HepG2 (cell line): ENCODE data around the gene FAM234A. TPM values are rescaled to one million over a fixed set of nuclear protein-coding genes. Genes with fewer than 3 reads are reported as not detected.

Experiments
- ATAC-seq: fragments of 200-7000 bp; cut with Tn5 transposase; 3 replicates; pipeline ENCODE4 v1.9.1; 2020; ENCODE audit warnings: mild to moderate bottlenecking, moderate library complexity
- BruUV-seq: library from RNA; stranded (reverse); fragments of 400-500 nt; replicated peaks from 2 replicates; lab custom pipeline; 2021; lab: Mats Ljungman, UMichigan
- CTCF ChIA-PET: fragments of 300-600 bp; formaldehyde crosslinking; extraction: SDS; loops from one replicate; lab custom pipeline; 2021; ENCODE audit warnings: low total read pairs, inconsistent platforms, low intra/inter-chr PET ratio; lab: Yijun Ruan, JAX
- POLR2A ChIA-PET: fragments of 350-600 bp; sonication (Branson Sonifier 250); formaldehyde crosslinking; loops from one replicate; lab custom pipeline; 2020; ENCODE audit warnings: antibody characterized with exemption, inconsistent platforms; lab: Yijun Ruan, JAX
- DNase-seq: peaks from one replicate; pipeline ENCODE4 v3.0.0-alpha.2; 2015; ENCODE audit warnings: low spot score
- FAIRE-seq: peaks from 3 replicates; lab custom pipeline; 2011; peaks lifted over from hg19 to GRCh38; lab: Jason Lieb, UNC
- H2AFZ ChIP-seq: one replicate; pipeline ENCODE4 v1.6.1; 2011; ENCODE audit warnings: low read length, inconsistent platforms
- H3K27ac ChIP-seq: fragments of 300-600 bp; 3 replicates; pipeline ENCODE4 v1.8.0; 2011; ENCODE audit warnings: mixed run types, mild to moderate bottlenecking, mixed read lengths, low read length, inconsistent platforms; ENCODE audit not compliant: insufficient read depth; ENCODE audit errors: extremely low read length
- H3K27me3 ChIP-seq, 2 experiments: fragments of 200-600 bp in 1 of 2; 2 replicates in 1 of 2; 3 replicates in 1 of 2; pipeline versions ENCODE4 v1.6.0 to v1.8.0; 2011; ENCODE audit warnings: low read length in 2 of 2, mild to moderate bottlenecking in 2 of 2, moderate library complexity in 2 of 2, inconsistent platforms in 1 of 2; ENCODE audit not compliant: insufficient read depth in 2 of 2, control insufficient read depth in 1 of 2
- H3K36me3 ChIP-seq, 2 experiments: fragments of 200-600 bp in 1 of 2; replicated peaks in 1 of 2; 2 replicates in 1 of 2; 3 replicates in 1 of 2; pipeline versions ENCODE4 v1.5.1 to v1.8.0; 2011; ENCODE audit warnings: low read length in 2 of 2, inconsistent platforms in 1 of 2; ENCODE audit not compliant: insufficient read depth in 2 of 2, control insufficient read depth in 1 of 2
- H3K4me1 ChIP-seq: 2 replicates; pipeline ENCODE4 v1.5.1; 2012; ENCODE audit warnings: low read length, inconsistent platforms; ENCODE audit not compliant: insufficient read depth
- H3K4me2 ChIP-seq: 2 replicates; pipeline ENCODE4 v1.6.0; 2011; ENCODE audit warnings: low read depth, low read length, inconsistent platforms
- H3K4me3 ChIP-seq, 3 experiments: fragments of 200-600 bp in 1 of 3; sonication (generic), shearing (Covaris generic) in 1 of 3; replicated peaks in 1 of 3; 2 replicates each; pipeline ENCODE4 v1.5.1; 2011 to 2016; ENCODE audit warnings: low read length in 3 of 3, inconsistent platforms in 2 of 3, low read depth in 2 of 3, mild to moderate bottlenecking in 2 of 3, control low read depth in 1 of 3, mixed read lengths in 1 of 3; ENCODE audit not compliant: insufficient read depth in 1 of 3
- H3K79me2 ChIP-seq: one replicate; pipeline ENCODE4 v1.6.1; 2011; ENCODE audit warnings: low read length, inconsistent platforms; ENCODE audit not compliant: insufficient read depth
- H3K9ac ChIP-seq: 2 replicates; pipeline ENCODE4 v1.6.0; 2011; ENCODE audit warnings: mild to moderate bottlenecking, low read depth, low read length, inconsistent platforms; ENCODE audit not compliant: insufficient read depth
- H3K9me3 ChIP-seq: 2 replicates; pipeline ENCODE4 v1.5.1; 2012; ENCODE audit warnings: mild to moderate bottlenecking, low read length
- H4K20me1 ChIP-seq: 2 replicates; pipeline ENCODE4 v1.6.0; 2011; ENCODE audit warnings: inconsistent platforms, mild to moderate bottlenecking, low read length, moderate library complexity; ENCODE audit not compliant: insufficient read depth
- AGO2 ChIP-seq: fragments of 200-400 bp; formaldehyde crosslinking; optimal IDR thresholded peaks from 2 replicates; pipeline ENCODE3; 2017; ENCODE audit warnings: mild to moderate bottlenecking, low read depth, low read length, moderate library complexity
- HCFC1 ChIP-seq: fragments of 150-350 bp; IDR thresholded peaks from 2 replicates; pipeline ENCODE4 v1.6.1; 2014; ENCODE audit warnings: low read depth, low read length
- HOMEZ ChIP-seq: IDR thresholded peaks from 2 replicates; pipeline ENCODE4 v1.6.1; 2016; ENCODE audit warnings: low read depth
- KMT2A ChIP-seq: sonication (generic); formaldehyde crosslinking; IDR thresholded peaks from 2 replicates; pipeline ENCODE4 v1.4.0; 2020; ENCODE audit warnings: missing genetic modification reagents
- MTA1 ChIP-seq: sonication (generic); formaldehyde crosslinking; IDR thresholded peaks from 2 replicates; pipeline ENCODE4 v1.4.0; 2020; ENCODE audit warnings: missing genetic modification reagents, mild to moderate bottlenecking, borderline replicate concordance
- MYC ChIP-seq: sonication (generic); formaldehyde crosslinking; IDR thresholded peaks from 2 replicates; pipeline ENCODE4 v1.9.0; 2021; ENCODE audit warnings: missing genetic modification reagents, borderline replicate concordance
- PAXIP1 ChIP-seq: sonication (generic); formaldehyde crosslinking; conservative IDR thresholded peaks from 2 replicates; pipeline ENCODE4 v1.4.0; 2020; ENCODE audit warnings: mild to moderate bottlenecking, missing genetic modification reagents, moderate library complexity
- RBM22 ChIP-seq: fragments of 200-400 bp; formaldehyde crosslinking; optimal IDR thresholded peaks from 2 replicates; pipeline ENCODE3; 2017; ENCODE audit warnings: mild to moderate bottlenecking, low read length, moderate library complexity
- SPEN ChIP-seq: sonication (generic); formaldehyde crosslinking; IDR thresholded peaks from 2 replicates; pipeline ENCODE4 v1.5.1; 2020; ENCODE audit warnings: low read depth, mild to moderate bottlenecking, missing genetic modification reagents
- YY1 ChIP-seq: IDR thresholded peaks from 2 replicates; pipeline ENCODE4 v1.6.1; 2011; ENCODE audit warnings: low read length, low read depth, moderate library complexity, mild to moderate bottlenecking; ENCODE audit not compliant: insufficient read depth, insufficient replicate concordance
- ZNF138 ChIP-seq: sonication (generic); formaldehyde crosslinking; IDR thresholded peaks from 2 replicates; pipeline ENCODE4 v1.5.0; 2020; ENCODE audit warnings: mild to moderate bottlenecking, low read depth, missing genetic modification reagents
- ZNF235 ChIP-seq: sonication (generic); formaldehyde crosslinking; IDR thresholded peaks from 2 replicates; pipeline ENCODE4 v1.8.1; 2023; ENCODE audit warnings: mild to moderate bottlenecking, missing genetic modification reagents, borderline replicate concordance
- ZNF510 ChIP-seq: sonication (generic); formaldehyde crosslinking; IDR thresholded peaks from 2 replicates; pipeline ENCODE4 v1.4.0; 2020; ENCODE audit warnings: low read depth, mild to moderate bottlenecking, missing genetic modification reagents
- ZSCAN30 ChIP-seq: sonication (generic); formaldehyde crosslinking; IDR thresholded peaks from 2 replicates; pipeline ENCODE4 v1.5.0; 2020; ENCODE audit warnings: mild to moderate bottlenecking, missing genetic modification reagents
- WGBS: methylation state at CpG from one replicate; pipeline ENCODE4 v1.1.6; 2017; ENCODE audit warnings: low lambda C conversion rate; 5-methylcytosine and 5-hydroxymethylcytosine counted together
- in situ Hi-C: cut with HindIII; loops from 2 replicates; pipeline ENCODE4 v1.10.0; 2017; ENCODE audit warnings: low pct_unique_long_range_greater_than_20kb; ENCODE audit not compliant: extremely low pct_ligation_motif_present
- intact Hi-C: fragments of 100-400 bp; cut with micrococcal nuclease; formaldehyde crosslinking; loops from one replicate; pipeline ENCODE4 v1.10.0; 2022; ENCODE audit not compliant: unreplicated experiment
- polyA plus RNA-seq, 8 experiments: library from polyadenylated mRNA; depleted of rRNA in 3 of 8; stranded (reverse) in 7 of 8; unstranded in 1 of 8; fragments of >200 nt; fragmentation: Illumina TruSeq in 4 of 8; extraction: Trizol in 4 of 8; gene quantifications; 2 replicates each; pipeline versions ENCODE4 v1.2.1 to v1.2.3, GENCODE V29; 2011 to 2016; ENCODE audit warnings: low read depth in 4 of 8, missing spikeins in 1 of 8, mixed read lengths in 1 of 8; ENCODE audit not compliant: insufficient read depth in 1 of 8
- total RNA-seq, 5 experiments: library from RNA; depleted of rRNA; stranded (reverse); fragments of >200 nt; fragmentation: Illumina TruSeq; extraction: Trizol; gene quantifications; 2 replicates each; pipeline ENCODE4 v1.2.3, GENCODE V29; 2016; ENCODE audit warnings: low read depth in 1 of 5

Gene FAM234A
- total and polyA plus RNA-seq, 2 of the 13 experiments (the other 11 are each of a cell fraction or from before 2014, with no cell fraction given): 29.2 to 34.4 TPM

GRCh38 chr16:286491-287297 lies 52.1 kb downstream of the FAM234A start:
- no peaks in the 10 kb centered on the region for H4K20me1 ChIP-seq
- TF ChIP-seq ZNF235: no peak
- TF ChIP-seq MTA1 (CRISPR knock-in tag): no peak
- TF ChIP-seq HOMEZ (CRISPR knock-in tag): no peak
- TF ChIP-seq ZSCAN30 (CRISPR knock-in tag): no peak
- TF ChIP-seq KMT2A (CRISPR knock-in tag): no peak
- peak; percentile 17 for TF ChIP-seq RBM22
- TF ChIP-seq PAXIP1 (CRISPR knock-in tag): no peak
- TF ChIP-seq ZNF510 (CRISPR knock-in tag): no peak
- TF ChIP-seq HCFC1: no peak
- TF ChIP-seq AGO2: peak; percentile 55
- TF ChIP-seq SPEN: no peak
- no peak for TF ChIP-seq MYC (CRISPR knock-in tag)
- TF ChIP-seq YY1: no peak
- no peak for TF ChIP-seq ZNF138 (CRISPR knock-in tag)
- no peak overlapping the region for H3K27ac ChIP-seq
- H3K4me3 ChIP-seq: no peak overlapping the region
- in situ Hi-C loops (no loop called here), intact Hi-C loops (loop anchor here (5.0 kb wide), 1 partner anchor 49 kb away; no protein-coding TSS in a partner anchor)
- no peak overlapping the region for H3K4me2 ChIP-seq
- 90% methylated on average over 14 of the region's 22 CpGs for WGBS
- BruUV-seq: no TSS peak
- no peaks in the 10 kb centered on the region for H3K4me1 ChIP-seq
- CTCF ChIA-PET: no interaction called here
- FAIRE-seq: no peak
- POLR2A ChIA-PET: no interaction called here
- no peak for DNase-seq
- no peak overlapping the region for H2AFZ ChIP-seq
- H3K36me3 ChIP-seq: peaks cover 12 to 48% of the 10 kb centered on the region in 2 experiments; a peak in 4 of 5 replicates
- no peak for ATAC-seq
- no peaks in the 10 kb centered on the region for H3K9me3 ChIP-seq
- no peak overlapping the region for H3K9ac ChIP-seq
- H3K27me3 ChIP-seq: peaks cover 3 to 15% of the 10 kb centered on the region in 2 experiments; a peak in 4 of 5 replicates
- H3K79me2 ChIP-seq: no peaks in the 10 kb centered on the region
